WTC11 (cell line): ENCODE results near the gene ALS2CL. TPM values are rescaled to one million over a fixed set of nuclear protein-coding genes. Genes with fewer than 3 reads are reported as not detected.

ENCODE experiments used
- ATAC-seq: fragments of 200-7000 bp; cut with Tn5 transposase; 2 replicates; pipeline ENCODE4 v1.10.0; 2021; ENCODE audit warnings: mild to moderate bottlenecking, moderate library complexity
- CTCF ChIA-PET: fragments of 300-600 bp; sonication (Branson Sonifier 250); formaldehyde crosslinking; loops from one replicate; lab custom pipeline; 2021; ENCODE audit warnings: antibody characterized with exemption; lab: Charles Lee
- POLR2A ChIA-PET: fragments of 350-600 bp; sonication (Branson Sonifier 250); formaldehyde crosslinking; loops from one replicate; lab custom pipeline; 2021; ENCODE audit warnings: antibody characterized with exemption; lab: Charles Lee
- DNase-seq: peaks from one replicate; pipeline ENCODE4 v3.0.0; 2021; ENCODE audit warnings: low spot score
- H3K27ac Mint-ChIP-seq: 2 replicates; pipeline ENCODE4 v1.8.0; 2021; ENCODE audit warnings: mixed read lengths
- H3K27me3 Mint-ChIP-seq: 2 replicates; pipeline ENCODE4 v1.8.0; 2021; ENCODE audit warnings: low read depth, mild to moderate bottlenecking, moderate library complexity, mixed read lengths
- H3K36me3 Mint-ChIP-seq: 2 replicates; pipeline ENCODE4 v1.8.0; 2021; ENCODE audit warnings: mixed read lengths
- H3K4me1 Mint-ChIP-seq: 2 replicates; pipeline ENCODE4 v1.8.0; 2022; ENCODE audit warnings: mixed read lengths
- H3K4me3 Mint-ChIP-seq: 2 replicates; pipeline ENCODE4 v1.8.0; 2021; ENCODE audit warnings: mild to moderate bottlenecking, moderate library complexity, mixed read lengths
- H3K9me3 Mint-ChIP-seq: 2 replicates; pipeline ENCODE4 v1.8.0; 2021; ENCODE audit warnings: mixed read lengths
- CREM ChIP-seq: sonication (generic); formaldehyde crosslinking; IDR thresholded peaks from 2 replicates; pipeline ENCODE4 v1.8.1; 2022; ENCODE audit warnings: mild to moderate bottlenecking, missing genetic modification reagents, moderate library complexity
- ETV6 ChIP-seq: sonication (generic); formaldehyde crosslinking; IDR thresholded peaks from 2 replicates; pipeline ENCODE4 v1.8.1; 2022; ENCODE audit warnings: mild to moderate bottlenecking, missing genetic modification reagents
- FOXK1 ChIP-seq: sonication (generic); formaldehyde crosslinking; IDR thresholded peaks from 2 replicates; pipeline ENCODE4 v1.8.0; 2022; ENCODE audit warnings: mild to moderate bottlenecking, moderate library complexity, missing genetic modification reagents
- HMGA2 ChIP-seq: fragments of 250-450 bp; sonication (Bioruptor Pico); IDR thresholded peaks from 2 replicates; pipeline ENCODE4 v1.4.0; 2021; ENCODE audit warnings: mild to moderate bottlenecking, moderate library complexity
- NFE2L1 ChIP-seq: sonication (generic); formaldehyde crosslinking; IDR thresholded peaks from 2 replicates; pipeline ENCODE4 v1.8.1; 2023; ENCODE audit warnings: missing genetic modification reagents
- NR2C2 ChIP-seq: sonication (generic); formaldehyde crosslinking; IDR thresholded peaks from 2 replicates; pipeline ENCODE4 v1.8.0; 2022; ENCODE audit warnings: mild to moderate bottlenecking, missing genetic modification reagents
- RORB ChIP-seq: fragments of 250-450 bp; sonication (Bioruptor Pico); IDR thresholded peaks from 2 replicates; pipeline ENCODE4 v1.9.0; 2021; ENCODE audit warnings: mild to moderate bottlenecking
- SP1 ChIP-seq: sonication (generic); formaldehyde crosslinking; conservative IDR thresholded peaks from 2 replicates; pipeline ENCODE4 v1.8.1; 2022; ENCODE audit warnings: missing genetic modification reagents
- ZNF396 ChIP-seq: fragments of 250-450 bp; sonication (Bioruptor Pico); IDR thresholded peaks from 2 replicates; pipeline ENCODE4 v1.8.0; 2021; ENCODE audit warnings: mild to moderate bottlenecking, moderate library complexity, borderline replicate concordance
- ZNF423 ChIP-seq: fragments of 250-450 bp; sonication (Bioruptor Pico); IDR thresholded peaks from 2 replicates; pipeline ENCODE4 v2.1.2; 2022; ENCODE audit warnings: mild to moderate bottlenecking, moderate library complexity
- total RNA-seq: library from RNA; stranded (reverse); gene quantifications from 3 replicates; pipeline ENCODE4 v1.2.3, GENCODE V29; 2021
- TF ChIP-seq, protein P1 (sequence below): sonication (generic); formaldehyde crosslinking; IDR thresholded peaks from 2 replicates; pipeline ENCODE4 v1.8.1; 2022; ENCODE audit warnings: low read depth, mild to moderate bottlenecking, moderate library complexity, missing genetic modification reagents, borderline replicate concordance
- TF ChIP-seq, protein P2 (sequence below): sonication (generic); formaldehyde crosslinking; IDR thresholded peaks from 2 replicates; pipeline ENCODE4 v1.8.0; 2022; ENCODE audit warnings: mild to moderate bottlenecking, missing genetic modification reagents
- TF ChIP-seq, protein P3 (sequence below): sonication (generic); formaldehyde crosslinking; IDR thresholded peaks from 2 replicates; pipeline ENCODE4 v1.8.0; 2022; ENCODE audit warnings: mild to moderate bottlenecking, missing genetic modification reagents
- TF ChIP-seq, protein P4 (sequence below): sonication (generic); formaldehyde crosslinking; IDR thresholded peaks from 2 replicates; pipeline ENCODE4 v1.8.1; 2023; ENCODE audit warnings: mild to moderate bottlenecking, missing genetic modification reagents
- TF ChIP-seq, protein P5 (sequence below): fragments of 250-450 bp; sonication (Bioruptor Pico); IDR thresholded peaks from 2 replicates; pipeline ENCODE4 v1.9.0; 2021; ENCODE audit warnings: mild to moderate bottlenecking, borderline replicate concordance
- TF ChIP-seq, protein P6 (sequence below): sonication (generic); formaldehyde crosslinking; IDR thresholded peaks from 2 replicates; pipeline ENCODE4 v1.8.0; 2022; ENCODE audit warnings: missing genetic modification reagents
- TF ChIP-seq, protein P7 (sequence below): fragments of 250-450 bp; sonication (Bioruptor Pico); IDR thresholded peaks from 2 replicates; pipeline ENCODE4 v1.9.0; 2021; ENCODE audit warnings: moderate library complexity, mild to moderate bottlenecking, inconsistent platforms, borderline replicate concordance
- TF ChIP-seq, protein P8 (sequence below): sonication (generic); formaldehyde crosslinking; IDR thresholded peaks from 2 replicates; pipeline ENCODE4 v1.8.1; 2022; ENCODE audit warnings: mild to moderate bottlenecking, moderate library complexity, missing genetic modification reagents

ALS2CL gene
- total RNA-seq, 1 experiment from 2014 or later, result 12.6 TPM

DNA sequence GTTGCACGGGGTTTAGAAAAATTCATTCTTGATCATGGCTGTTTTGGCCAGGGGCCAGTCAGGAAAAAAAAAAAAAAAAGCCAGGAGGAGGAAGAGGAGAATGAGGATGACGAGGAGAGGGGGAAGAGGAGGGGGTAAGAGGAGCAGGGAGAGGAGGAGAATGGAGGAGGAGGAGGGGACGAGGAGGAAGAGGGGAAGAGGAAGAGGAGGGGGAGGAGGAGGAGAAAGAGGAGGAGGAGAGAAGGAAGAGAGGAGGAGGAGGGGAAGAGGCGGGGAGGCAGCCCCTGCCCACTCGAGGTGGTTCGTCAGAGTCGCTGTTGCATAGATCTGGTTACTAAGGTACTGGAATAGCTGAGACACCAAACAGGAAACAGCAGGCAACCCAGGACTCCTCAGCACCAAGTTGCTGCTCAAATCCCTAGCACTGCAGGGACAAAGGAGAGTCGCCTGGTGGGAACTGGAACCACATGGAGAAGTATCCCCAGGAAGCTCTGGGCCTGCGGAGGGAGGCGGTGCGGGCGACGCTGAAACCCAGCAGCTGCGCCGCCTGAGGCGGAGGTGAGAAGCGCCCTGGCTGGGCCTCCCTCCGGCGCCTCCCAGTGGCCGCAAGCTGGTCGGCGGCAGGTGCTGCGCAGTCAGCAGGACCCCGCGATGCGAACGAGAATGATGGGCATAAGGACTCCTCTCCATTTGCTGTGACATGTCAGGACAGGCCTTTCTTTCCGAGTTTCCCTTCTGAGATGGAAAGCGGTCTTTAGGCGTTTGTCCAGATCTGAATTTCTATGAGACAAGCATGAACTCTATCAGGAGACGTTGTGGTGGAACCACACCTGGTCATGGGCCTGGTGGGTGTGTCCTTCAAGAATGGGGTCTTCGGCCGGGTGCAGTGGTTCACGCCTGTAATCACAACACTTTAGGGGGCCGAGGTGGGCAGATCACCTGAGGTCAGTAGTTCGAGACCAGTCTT is 63.6 kb downstream of the ALS2CL start:
- POLR2A ChIA-PET, result interaction anchor here (0.6 to 2.3 kb wide), 7 partner anchors 23 to 141 kb away, joined by 3 to 22 read pairs (median 4); a partner anchor contains a TSS
- H3K27ac Mint-ChIP-seq, result peak overlapping the region; percentile 72
- TF ChIP-seq, protein P1, sequence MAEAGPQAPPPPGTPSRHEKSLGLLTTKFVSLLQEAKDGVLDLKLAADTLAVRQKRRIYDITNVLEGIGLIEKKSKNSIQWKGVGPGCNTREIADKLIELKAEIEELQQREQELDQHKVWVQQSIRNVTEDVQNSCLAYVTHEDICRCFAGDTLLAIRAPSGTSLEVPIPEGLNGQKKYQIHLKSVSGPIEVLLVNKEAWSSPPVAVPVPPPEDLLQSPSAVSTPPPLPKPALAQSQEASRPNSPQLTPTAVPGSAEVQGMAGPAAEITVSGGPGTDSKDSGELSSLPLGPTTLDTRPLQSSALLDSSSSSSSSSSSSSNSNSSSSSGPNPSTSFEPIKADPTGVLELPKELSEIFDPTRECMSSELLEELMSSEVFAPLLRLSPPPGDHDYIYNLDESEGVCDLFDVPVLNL (CRISPR knock-in tag), result 0 out of 2 replicates have a peak, but pooled peaks have one; percentile 22
- no peak for TF ChIP-seq ZNF396 (CRISPR knock-in tag)
- TF ChIP-seq, protein P2, sequence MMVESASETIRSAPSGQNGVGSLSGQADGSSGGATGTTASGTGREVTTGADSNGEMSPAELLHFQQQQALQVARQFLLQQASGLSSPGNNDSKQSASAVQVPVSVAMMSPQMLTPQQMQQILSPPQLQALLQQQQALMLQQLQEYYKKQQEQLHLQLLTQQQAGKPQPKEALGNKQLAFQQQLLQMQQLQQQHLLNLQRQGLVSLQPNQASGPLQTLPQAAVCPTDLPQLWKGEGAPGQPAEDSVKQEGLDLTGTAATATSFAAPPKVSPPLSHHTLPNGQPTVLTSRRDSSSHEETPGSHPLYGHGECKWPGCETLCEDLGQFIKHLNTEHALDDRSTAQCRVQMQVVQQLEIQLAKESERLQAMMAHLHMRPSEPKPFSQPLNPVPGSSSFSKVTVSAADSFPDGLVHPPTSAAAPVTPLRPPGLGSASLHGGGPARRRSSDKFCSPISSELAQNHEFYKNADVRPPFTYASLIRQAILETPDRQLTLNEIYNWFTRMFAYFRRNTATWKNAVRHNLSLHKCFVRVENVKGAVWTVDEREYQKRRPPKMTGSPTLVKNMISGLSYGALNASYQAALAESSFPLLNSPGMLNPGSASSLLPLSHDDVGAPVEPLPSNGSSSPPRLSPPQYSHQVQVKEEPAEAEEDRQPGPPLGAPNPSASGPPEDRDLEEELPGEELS (CRISPR knock-in tag), result peak; percentile 82; the same call in 1 of the 2 replicates
- peak; percentile 58; the same call in 1 of the 2 replicates for TF ChIP-seq SP1
- TF ChIP-seq, protein P3, sequence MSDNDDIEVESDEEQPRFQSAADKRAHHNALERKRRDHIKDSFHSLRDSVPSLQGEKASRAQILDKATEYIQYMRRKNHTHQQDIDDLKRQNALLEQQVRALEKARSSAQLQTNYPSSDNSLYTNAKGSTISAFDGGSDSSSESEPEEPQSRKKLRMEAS (CRISPR knock-in tag), result peak; percentile 92
- peak; percentile 97 for TF ChIP-seq ETV6 (CRISPR knock-in tag)
- no peak for TF ChIP-seq HMGA2 (CRISPR knock-in tag)
- TF ChIP-seq ZNF423 (CRISPR knock-in tag), result peak; percentile 98
- TF ChIP-seq, protein P4, sequence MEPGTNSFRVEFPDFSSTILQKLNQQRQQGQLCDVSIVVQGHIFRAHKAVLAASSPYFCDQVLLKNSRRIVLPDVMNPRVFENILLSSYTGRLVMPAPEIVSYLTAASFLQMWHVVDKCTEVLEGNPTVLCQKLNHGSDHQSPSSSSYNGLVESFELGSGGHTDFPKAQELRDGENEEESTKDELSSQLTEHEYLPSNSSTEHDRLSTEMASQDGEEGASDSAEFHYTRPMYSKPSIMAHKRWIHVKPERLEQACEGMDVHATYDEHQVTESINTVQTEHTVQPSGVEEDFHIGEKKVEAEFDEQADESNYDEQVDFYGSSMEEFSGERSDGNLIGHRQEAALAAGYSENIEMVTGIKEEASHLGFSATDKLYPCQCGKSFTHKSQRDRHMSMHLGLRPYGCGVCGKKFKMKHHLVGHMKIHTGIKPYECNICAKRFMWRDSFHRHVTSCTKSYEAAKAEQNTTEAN (CRISPR knock-in tag), result peak; percentile 85; the same call in 1 of the 2 replicates
- no peak for TF ChIP-seq RORB (CRISPR knock-in tag)
- TF ChIP-seq, protein P5, sequence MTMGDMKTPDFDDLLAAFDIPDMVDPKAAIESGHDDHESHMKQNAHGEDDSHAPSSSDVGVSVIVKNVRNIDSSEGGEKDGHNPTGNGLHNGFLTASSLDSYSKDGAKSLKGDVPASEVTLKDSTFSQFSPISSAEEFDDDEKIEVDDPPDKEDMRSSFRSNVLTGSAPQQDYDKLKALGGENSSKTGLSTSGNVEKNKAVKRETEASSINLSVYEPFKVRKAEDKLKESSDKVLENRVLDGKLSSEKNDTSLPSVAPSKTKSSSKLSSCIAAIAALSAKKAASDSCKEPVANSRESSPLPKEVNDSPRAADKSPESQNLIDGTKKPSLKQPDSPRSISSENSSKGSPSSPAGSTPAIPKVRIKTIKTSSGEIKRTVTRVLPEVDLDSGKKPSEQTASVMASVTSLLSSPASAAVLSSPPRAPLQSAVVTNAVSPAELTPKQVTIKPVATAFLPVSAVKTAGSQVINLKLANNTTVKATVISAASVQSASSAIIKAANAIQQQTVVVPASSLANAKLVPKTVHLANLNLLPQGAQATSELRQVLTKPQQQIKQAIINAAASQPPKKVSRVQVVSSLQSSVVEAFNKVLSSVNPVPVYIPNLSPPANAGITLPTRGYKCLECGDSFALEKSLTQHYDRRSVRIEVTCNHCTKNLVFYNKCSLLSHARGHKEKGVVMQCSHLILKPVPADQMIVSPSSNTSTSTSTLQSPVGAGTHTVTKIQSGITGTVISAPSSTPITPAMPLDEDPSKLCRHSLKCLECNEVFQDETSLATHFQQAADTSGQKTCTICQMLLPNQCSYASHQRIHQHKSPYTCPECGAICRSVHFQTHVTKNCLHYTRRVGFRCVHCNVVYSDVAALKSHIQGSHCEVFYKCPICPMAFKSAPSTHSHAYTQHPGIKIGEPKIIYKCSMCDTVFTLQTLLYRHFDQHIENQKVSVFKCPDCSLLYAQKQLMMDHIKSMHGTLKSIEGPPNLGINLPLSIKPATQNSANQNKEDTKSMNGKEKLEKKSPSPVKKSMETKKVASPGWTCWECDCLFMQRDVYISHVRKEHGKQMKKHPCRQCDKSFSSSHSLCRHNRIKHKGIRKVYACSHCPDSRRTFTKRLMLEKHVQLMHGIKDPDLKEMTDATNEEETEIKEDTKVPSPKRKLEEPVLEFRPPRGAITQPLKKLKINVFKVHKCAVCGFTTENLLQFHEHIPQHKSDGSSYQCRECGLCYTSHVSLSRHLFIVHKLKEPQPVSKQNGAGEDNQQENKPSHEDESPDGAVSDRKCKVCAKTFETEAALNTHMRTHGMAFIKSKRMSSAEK (CRISPR knock-in tag), result no peak
- peak; percentile 73; the same call in 1 of the 2 replicates for TF ChIP-seq NFE2L1
- no peak for TF ChIP-seq NR2C2 (CRISPR knock-in tag)
- TF ChIP-seq FOXK1, result peak; percentile 68
- TF ChIP-seq, protein P6, sequence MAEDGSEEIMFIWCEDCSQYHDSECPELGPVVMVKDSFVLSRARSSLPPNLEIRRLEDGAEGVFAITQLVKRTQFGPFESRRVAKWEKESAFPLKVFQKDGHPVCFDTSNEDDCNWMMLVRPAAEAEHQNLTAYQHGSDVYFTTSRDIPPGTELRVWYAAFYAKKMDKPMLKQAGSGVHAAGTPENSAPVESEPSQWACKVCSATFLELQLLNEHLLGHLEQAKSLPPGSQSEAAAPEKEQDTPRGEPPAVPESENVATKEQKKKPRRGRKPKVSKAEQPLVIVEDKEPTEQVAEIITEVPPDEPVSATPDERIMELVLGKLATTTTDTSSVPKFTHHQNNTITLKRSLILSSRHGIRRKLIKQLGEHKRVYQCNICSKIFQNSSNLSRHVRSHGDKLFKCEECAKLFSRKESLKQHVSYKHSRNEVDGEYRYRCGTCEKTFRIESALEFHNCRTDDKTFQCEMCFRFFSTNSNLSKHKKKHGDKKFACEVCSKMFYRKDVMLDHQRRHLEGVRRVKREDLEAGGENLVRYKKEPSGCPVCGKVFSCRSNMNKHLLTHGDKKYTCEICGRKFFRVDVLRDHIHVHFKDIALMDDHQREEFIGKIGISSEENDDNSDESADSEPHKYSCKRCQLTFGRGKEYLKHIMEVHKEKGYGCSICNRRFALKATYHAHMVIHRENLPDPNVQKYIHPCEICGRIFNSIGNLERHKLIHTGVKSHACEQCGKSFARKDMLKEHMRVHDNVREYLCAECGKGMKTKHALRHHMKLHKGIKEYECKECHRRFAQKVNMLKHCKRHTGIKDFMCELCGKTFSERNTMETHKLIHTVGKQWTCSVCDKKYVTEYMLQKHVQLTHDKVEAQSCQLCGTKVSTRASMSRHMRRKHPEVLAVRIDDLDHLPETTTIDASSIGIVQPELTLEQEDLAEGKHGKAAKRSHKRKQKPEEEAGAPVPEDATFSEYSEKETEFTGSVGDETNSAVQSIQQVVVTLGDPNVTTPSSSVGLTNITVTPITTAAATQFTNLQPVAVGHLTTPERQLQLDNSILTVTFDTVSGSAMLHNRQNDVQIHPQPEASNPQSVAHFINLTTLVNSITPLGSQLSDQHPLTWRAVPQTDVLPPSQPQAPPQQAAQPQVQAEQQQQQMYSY (CRISPR knock-in tag), result peak; percentile 31; the same call in 1 of the 2 replicates
- 0 out of 2 replicates have a peak, but pooled peaks have one; percentile 60 for TF ChIP-seq CREM (CRISPR knock-in tag)
- TF ChIP-seq, protein P7, sequence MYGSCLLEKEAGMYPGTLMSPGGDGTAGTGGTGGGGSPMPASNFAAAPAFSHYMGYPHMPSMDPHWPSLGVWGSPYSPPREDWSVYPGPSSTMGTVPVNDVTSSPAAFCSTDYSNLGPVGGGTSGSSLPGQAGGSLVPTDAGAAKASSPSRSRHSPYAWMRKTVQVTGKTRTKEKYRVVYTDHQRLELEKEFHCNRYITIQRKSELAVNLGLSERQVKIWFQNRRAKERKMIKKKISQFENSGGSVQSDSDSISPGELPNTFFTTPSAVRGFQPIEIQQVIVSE (CRISPR knock-in tag), result no peak
- TF ChIP-seq, protein P8, sequence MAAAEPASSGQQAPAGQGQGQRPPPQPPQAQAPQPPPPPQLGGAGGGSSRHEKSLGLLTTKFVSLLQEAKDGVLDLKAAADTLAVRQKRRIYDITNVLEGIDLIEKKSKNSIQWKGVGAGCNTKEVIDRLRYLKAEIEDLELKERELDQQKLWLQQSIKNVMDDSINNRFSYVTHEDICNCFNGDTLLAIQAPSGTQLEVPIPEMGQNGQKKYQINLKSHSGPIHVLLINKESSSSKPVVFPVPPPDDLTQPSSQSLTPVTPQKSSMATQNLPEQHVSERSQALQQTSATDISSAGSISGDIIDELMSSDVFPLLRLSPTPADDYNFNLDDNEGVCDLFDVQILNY, result peak; percentile 51; the same call in 1 of the 2 replicates

More for the DNA sequence above, 63.6 kb downstream of the ALS2CL start:
- peaks cover 51% of the 10 kb centered on the region for H3K4me1 Mint-ChIP-seq
- peak overlapping the region; percentile 27 for H3K4me3 Mint-ChIP-seq
- no peaks in the 10 kb centered on the region for H3K36me3 Mint-ChIP-seq
- DNase-seq, result peak; percentile 91
- CTCF ChIA-PET, result interaction anchor here (0.6 to 4.8 kb wide), 41 partner anchors 10 to 252 kb away, joined by 3 to 70 read pairs (median 7); partner anchors contain the start of genes ALS2CL, FAM240A, PRSS50 and RTP3
- ATAC-seq, result peak; percentile 89
- H3K27me3 Mint-ChIP-seq, result no peaks in the 10 kb centered on the region; the same call in 1 of the 2 replicates
- H3K9me3 Mint-ChIP-seq, result no peaks in the 10 kb centered on the region
